Body of pancreas (tissue), 4 donors: ENCODE measurements around the gene STK26.

Experiments used
- POLR2A ChIP-seq, 3 donors: fragments of 450-650 bp; IDR thresholded peaks; one replicate each; pipeline ENCODE4 v1.6.1; 2016; ENCODE audit warnings: antibody characterized with exemption in 3 of 3, mild to moderate bottlenecking in 2 of 3
- TF ChIP-seq, protein P1 (sequence below), 7 experiments: fragments of 450-650 bp in 4 of 7; fragments of 200-600 bp in 3 of 7; sonication (generic) in 3 of 7; IDR thresholded peaks; one replicate each; pipeline ENCODE4 v1.5.1; 2016 to 2019; ENCODE audit warnings: antibody characterized with exemption in 7 of 7

- TF ChIP-seq, protein P1, sequence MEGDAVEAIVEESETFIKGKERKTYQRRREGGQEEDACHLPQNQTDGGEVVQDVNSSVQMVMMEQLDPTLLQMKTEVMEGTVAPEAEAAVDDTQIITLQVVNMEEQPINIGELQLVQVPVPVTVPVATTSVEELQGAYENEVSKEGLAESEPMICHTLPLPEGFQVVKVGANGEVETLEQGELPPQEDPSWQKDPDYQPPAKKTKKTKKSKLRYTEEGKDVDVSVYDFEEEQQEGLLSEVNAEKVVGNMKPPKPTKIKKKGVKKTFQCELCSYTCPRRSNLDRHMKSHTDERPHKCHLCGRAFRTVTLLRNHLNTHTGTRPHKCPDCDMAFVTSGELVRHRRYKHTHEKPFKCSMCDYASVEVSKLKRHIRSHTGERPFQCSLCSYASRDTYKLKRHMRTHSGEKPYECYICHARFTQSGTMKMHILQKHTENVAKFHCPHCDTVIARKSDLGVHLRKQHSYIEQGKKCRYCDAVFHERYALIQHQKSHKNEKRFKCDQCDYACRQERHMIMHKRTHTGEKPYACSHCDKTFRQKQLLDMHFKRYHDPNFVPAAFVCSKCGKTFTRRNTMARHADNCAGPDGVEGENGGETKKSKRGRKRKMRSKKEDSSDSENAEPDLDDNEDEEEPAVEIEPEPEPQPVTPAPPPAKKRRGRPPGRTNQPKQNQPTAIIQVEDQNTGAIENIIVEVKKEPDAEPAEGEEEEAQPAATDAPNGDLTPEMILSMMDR (IDR thresholded peaks at IDR 0.05): no peak
- no peak for TF ChIP-seq POLR2A (IDR thresholded peaks at IDR 0.05)
These were observed 7.2 kb upstream of the STK26 start for GRCh38 chrX:132015875-132016274.
